HG02970 (cell line): ENCODE measurements around the gene STX2.
A peak's percentile ranks its signal among the peaks of the same experiment; 100 is the strongest.

Experiments
- ATAC-seq: cut with Tn5 transposase; IDR thresholded peaks from one replicate; pipeline ENCODE4 v1.9.1; 2021; ENCODE audit warnings: mild to moderate bottlenecking, moderate library complexity, moderate number of reproducible peaks; ENCODE audit not compliant: unreplicated experiment, low FRiP score

STX2 gene

GRCh38 chr12:130832561-130833209 is 6.4 kb downstream of the STX2 start:
- no peak for ATAC-seq

GRCh38 chr12:130831876-130832405 is 7.1 kb downstream of the STX2 start:
- ATAC-seq = no peak

- no peak for ATAC-seq
Measured at GRCh38 chr12:130831246-130831645, 7.8 kb downstream of the STX2 start.

GRCh38 chr12:130830246-130830551 is 8.9 kb downstream of the STX2 start:
- no peak for ATAC-seq

GRCh38 chr12:130829391-130830245 is 9.4 kb downstream of the STX2 start:
- no peak for ATAC-seq

GRCh38 chr12:130828895-130829294 is 10.2 kb downstream of the STX2 start:
- no peak for ATAC-seq

GRCh38 chr12:130827432-130827831 is 11.6 kb downstream of the STX2 start:
- no peak for ATAC-seq

- ATAC-seq = no peak
Measured at GRCh38 chr12:130826151-130826801, 12.8 kb downstream of the STX2 start.

- ATAC-seq = no peak
Measured at GRCh38 chr12:130825771-130826150, 13.3 kb downstream of the STX2 start.

GRCh38 chr12:130819681-130820080 is 19.4 kb downstream of the STX2 start:
- ATAC-seq = no peak

- ATAC-seq = peak; percentile 89
Measured at GRCh38 chr12:130818635-130819576, 20.1 kb downstream of the STX2 start.

- no peak for ATAC-seq
Measured at GRCh38 chr12:130818272-130818634, 20.8 kb downstream of the STX2 start.

- ATAC-seq = no peak
Measured at GRCh38 chr12:130817804-130818203, 21.2 kb downstream of the STX2 start.

GRCh38 chr12:130816097-130816496 is 23.0 kb downstream of the STX2 start:
- no peak for ATAC-seq

- ATAC-seq = no peak
Measured at GRCh38 chr12:130815028-130815741, 23.9 kb downstream of the STX2 start.

- ATAC-seq = no peak
Measured at GRCh38 chr12:130813949-130814348, 25.1 kb downstream of the STX2 start.

- ATAC-seq = no peak
Measured at GRCh38 chr12:130813436-130813835, 25.6 kb downstream of the STX2 start.

GRCh38 chr12:130809791-130810190 is 29.3 kb downstream of the STX2 start:
- ATAC-seq = no peak

- ATAC-seq = no peak
Measured at GRCh38 chr12:130807309-130807708, 31.7 kb downstream of the STX2 start.

- no peak for ATAC-seq
Measured at GRCh38 chr12:130806574-130806973, 32.5 kb downstream of the STX2 start.
